Epithelial cell of esophagus (primary cell): ENCODE measurements around the gene ETF1.
A peak's percentile ranks its signal among the peaks of the same experiment; 100 is the strongest.

Experiments used
- DNase-seq: peaks from one replicate; pipeline ENCODE4 v3.0.0; 2010; ENCODE audit warnings: low read depth
- H3K4me3 ChIP-seq: 2 replicates; pipeline ENCODE4 v1.5.1; 2011; ENCODE audit warnings: mild to moderate bottlenecking, low read length, control low read depth
- TF ChIP-seq, protein P1 (sequence below): IDR thresholded peaks from 2 replicates; pipeline ENCODE4 v1.5.1; 2011; ENCODE audit warnings: low read depth, mild to moderate bottlenecking, low read length, control low read depth, inconsistent platforms; ENCODE audit not compliant: insufficient read depth; ENCODE audit errors: missing control alignments

Gene ETF1

DNA sequence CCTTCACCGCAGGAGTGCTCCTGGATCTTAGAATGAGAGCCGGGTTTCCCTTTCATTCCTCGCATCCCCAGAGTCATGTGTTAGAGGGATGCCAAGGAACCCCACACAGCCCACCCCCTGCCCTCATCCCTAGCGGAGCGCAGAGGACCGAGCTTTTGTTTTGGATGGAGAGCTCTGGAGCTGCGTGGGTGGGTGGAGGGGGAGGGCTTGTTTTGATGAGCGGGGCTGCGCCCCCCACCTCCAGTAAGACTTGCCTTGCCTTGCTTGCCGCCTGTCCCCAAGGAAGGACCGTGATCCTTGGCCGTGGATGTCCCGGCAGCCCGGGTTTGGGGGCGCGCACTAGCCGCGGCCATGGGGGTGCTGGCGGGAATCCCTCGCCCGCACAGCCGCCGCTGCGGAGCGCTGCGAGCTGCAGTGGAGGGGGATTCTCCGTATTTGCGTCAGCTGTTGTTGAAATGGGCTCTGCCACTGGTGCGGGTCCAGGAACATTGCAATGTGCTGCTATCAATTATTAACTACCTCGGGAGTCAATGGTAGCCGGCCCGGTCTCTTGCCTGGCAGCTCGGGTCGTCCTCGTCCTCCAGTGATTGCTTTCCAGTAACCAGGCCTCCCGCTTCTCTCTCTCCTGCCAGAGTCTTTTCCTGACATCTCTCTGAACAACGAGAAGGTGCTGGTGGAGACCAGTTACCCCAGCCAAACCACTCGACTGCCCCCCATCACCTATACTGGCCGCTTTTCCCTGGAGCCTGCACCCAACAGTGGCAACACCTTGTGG is 76.7 kb downstream of the ETF1 start:
- H3K4me3 ChIP-seq = peak overlapping the region; percentile 97
- no peak for DNase-seq
- TF ChIP-seq, protein P1, sequence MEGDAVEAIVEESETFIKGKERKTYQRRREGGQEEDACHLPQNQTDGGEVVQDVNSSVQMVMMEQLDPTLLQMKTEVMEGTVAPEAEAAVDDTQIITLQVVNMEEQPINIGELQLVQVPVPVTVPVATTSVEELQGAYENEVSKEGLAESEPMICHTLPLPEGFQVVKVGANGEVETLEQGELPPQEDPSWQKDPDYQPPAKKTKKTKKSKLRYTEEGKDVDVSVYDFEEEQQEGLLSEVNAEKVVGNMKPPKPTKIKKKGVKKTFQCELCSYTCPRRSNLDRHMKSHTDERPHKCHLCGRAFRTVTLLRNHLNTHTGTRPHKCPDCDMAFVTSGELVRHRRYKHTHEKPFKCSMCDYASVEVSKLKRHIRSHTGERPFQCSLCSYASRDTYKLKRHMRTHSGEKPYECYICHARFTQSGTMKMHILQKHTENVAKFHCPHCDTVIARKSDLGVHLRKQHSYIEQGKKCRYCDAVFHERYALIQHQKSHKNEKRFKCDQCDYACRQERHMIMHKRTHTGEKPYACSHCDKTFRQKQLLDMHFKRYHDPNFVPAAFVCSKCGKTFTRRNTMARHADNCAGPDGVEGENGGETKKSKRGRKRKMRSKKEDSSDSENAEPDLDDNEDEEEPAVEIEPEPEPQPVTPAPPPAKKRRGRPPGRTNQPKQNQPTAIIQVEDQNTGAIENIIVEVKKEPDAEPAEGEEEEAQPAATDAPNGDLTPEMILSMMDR = no peak

DNA sequence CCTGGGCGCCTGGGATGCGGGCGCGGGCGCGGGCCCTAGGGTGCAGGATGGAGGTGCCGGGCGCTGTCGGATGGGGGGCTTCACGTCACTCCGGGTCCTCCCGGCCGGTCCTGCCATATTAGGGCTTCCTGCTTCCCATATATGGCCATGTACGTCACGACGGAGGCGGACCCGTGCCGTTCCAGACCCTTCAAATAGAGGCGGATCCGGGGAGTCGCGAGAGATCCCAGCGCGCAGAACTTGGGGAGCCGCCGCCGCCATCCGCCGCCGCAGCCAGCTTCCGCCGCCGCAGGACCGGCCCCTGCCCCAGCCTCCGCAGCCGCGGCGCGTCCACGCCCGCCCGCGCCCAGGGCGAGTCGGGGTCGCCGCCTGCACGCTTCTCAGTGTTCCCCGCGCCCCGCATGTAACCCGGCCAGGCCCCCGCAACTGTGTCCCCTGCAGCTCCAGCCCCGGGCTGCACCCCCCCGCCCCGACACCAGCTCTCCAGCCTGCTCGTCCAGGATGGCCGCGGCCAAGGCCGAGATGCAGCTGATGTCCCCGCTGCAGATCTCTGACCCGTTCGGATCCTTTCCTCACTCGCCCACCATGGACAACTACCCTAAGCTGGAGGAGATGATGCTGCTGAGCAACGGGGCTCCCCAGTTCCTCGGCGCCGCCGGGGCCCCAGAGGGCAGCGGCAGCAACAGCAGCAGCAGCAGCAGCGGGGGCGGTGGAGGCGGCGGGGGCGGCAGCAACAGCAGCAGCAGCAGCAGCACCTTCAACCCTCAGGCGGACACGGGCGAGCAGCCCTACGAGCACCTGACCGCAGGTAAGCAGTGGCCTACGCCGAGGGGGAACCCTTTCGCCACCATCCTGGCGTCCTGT is 77.5 kb downstream of the ETF1 start, which contains the start of gene EGR1:
TSS of gene EGR1 (plus strand) at position 219 of the 864 bp plus-strand sequence. CDS start at position 502, 283 bp downstream.
- DNase-seq = peak; percentile 95
- H3K4me3 ChIP-seq = peak within 1 kb of the TSS; percentile 97
- TF ChIP-seq, protein P1 = no peak

DNA sequence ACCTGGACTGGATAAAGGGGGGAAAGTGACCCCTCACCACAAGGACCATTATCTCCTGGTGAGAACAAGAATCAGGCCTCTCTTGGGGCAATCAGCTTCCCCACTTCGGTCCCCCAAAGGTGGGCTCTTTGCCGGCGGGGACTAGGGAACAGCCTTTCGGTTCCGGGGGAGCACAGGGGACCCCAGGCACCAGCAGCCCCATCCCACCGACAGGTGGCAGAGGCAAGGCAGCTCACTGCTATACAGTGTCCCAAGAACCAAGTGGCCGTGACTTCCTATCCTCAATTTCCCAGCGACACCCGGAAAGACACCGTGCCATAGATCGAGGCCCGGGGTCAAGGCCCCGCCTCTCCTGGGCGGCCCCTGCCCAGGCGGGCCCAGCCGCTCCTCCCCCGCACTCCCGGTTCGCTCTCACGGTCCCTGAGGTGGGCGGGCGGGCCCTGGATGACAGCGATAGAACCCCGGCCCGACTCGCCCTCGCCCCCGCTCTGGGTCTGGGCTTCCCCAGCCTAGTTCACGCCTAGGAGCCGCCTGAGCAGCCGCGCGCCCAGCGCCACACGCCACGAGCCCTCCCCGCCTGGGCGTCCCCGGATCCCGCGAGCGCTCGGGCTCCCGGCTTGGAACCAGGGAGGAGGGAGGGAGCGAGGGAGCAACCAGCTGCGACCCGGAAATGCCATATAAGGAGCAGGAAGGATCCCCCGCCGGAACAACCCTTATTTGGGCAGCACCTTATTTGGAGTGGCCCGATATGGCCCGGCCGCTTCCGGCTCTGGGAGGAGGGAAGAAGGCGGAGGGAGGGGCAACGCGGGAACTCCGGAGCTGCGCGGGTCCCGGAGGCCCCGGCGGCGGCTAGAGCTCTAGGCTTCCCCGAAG is 78.4 kb downstream of the ETF1 start:
- TF ChIP-seq, protein P1 = no peak
- peak; percentile 99 for DNase-seq
- peak overlapping the region; percentile 97 for H3K4me3 ChIP-seq

DNA sequence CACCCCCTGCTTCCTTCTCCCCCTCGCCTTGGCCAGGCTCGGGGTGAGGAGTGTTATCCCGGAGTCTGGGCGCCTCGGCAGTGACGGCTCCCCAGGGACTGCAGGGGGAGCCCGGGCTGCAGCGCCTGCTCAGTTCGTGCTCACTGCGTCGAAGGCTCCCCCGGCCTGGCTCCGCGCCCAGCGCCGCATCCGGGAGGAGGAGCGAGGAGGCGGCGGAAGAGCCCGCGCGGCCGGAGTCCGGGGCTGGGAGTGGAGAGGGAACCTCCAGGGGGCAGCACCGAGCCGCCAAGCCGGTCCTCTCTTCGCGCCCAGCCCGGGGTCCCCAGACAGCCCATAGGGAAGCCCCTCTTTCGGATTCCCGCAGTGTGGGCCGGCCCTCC is 79.0 kb downstream of the ETF1 start:
- TF ChIP-seq, protein P1 = peak; percentile 66

DNA sequence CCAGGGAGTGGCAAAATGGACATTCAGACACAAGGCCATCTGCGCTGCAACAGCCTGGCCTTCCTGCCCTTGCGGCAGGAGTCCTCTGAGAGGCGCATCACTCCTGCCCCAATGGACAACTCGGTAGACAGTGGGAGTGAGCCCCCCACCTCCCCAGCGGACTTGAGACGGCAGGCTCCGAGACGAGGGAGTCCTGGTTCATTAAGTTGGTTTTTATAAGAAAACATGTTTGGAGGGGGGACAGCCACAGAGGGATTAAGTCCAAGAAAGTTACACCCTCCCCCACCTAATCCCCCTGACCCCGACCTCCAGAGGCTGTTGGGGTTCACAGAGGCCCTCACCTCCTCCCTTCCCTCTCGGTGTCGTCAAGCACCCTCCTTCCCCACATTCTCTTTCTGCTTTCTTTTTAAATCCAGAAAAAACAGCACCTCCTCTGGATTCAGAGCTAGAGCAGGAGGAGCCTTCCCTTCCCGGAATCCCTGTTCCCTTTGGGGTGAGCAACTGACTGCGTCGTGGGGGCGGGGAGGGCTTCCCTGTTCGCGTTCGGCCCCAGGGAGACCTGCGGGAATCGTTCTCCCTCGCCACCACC is 79.5 kb downstream of the ETF1 start:
- TF ChIP-seq, protein P1 = peak; percentile 10
- DNase-seq = no peak
- H3K4me3 ChIP-seq = peak overlapping the region; percentile 97

More for the DNA sequence above, 79.0 kb downstream of the ETF1 start:
- peak overlapping the region; percentile 97 for H3K4me3 ChIP-seq
- peak; percentile 95 for DNase-seq
